HepG2 (cell line): ENCODE measurements around the gene ASPRV1. TPM values are rescaled to one million over a fixed set of nuclear protein-coding genes. Genes with fewer than 3 reads are reported as not detected.
A peak's percentile ranks its signal among the peaks of the same experiment; 100 is the strongest.

Source experiments
- ZNF18 ChIP-seq: sonication (generic); formaldehyde crosslinking; IDR thresholded peaks from 2 replicates; pipeline ENCODE4 v1.8.0; 2022; ENCODE audit warnings: mild to moderate bottlenecking, missing genetic modification reagents; ENCODE audit not compliant: insufficient replicate concordance
- polyA plus RNA-seq, 8 experiments: library from polyadenylated mRNA; depleted of rRNA in 3 of 8; stranded (reverse) in 7 of 8; unstranded in 1 of 8; fragments of >200 nt; fragmentation: Illumina TruSeq in 4 of 8; extraction: Trizol in 4 of 8; gene quantifications; 2 replicates each; pipeline versions ENCODE4 v1.2.1 to v1.2.3, GENCODE V29; 2011 to 2016; ENCODE audit warnings: low read depth in 4 of 8, missing spikeins in 1 of 8, mixed read lengths in 1 of 8; ENCODE audit not compliant: insufficient read depth in 1 of 8
- total RNA-seq, 5 experiments: library from RNA; depleted of rRNA; stranded (reverse); fragments of >200 nt; fragmentation: Illumina TruSeq; extraction: Trizol; gene quantifications; 2 replicates each; pipeline ENCODE4 v1.2.3, GENCODE V29; 2016; ENCODE audit warnings: low read depth in 1 of 5
- TF ChIP-seq, protein P1 (sequence below): sonication (generic); formaldehyde crosslinking; IDR thresholded peaks from 2 replicates; pipeline ENCODE4 v1.4.0; 2020; ENCODE audit warnings: mild to moderate bottlenecking, missing genetic modification reagents

Gene ASPRV1
- total and polyA plus RNA-seq, 2 of the 13 experiments (the other 11 are each of a cell fraction or from before 2014, with no cell fraction given), result 0.40 to 0.48 TPM

DNA sequence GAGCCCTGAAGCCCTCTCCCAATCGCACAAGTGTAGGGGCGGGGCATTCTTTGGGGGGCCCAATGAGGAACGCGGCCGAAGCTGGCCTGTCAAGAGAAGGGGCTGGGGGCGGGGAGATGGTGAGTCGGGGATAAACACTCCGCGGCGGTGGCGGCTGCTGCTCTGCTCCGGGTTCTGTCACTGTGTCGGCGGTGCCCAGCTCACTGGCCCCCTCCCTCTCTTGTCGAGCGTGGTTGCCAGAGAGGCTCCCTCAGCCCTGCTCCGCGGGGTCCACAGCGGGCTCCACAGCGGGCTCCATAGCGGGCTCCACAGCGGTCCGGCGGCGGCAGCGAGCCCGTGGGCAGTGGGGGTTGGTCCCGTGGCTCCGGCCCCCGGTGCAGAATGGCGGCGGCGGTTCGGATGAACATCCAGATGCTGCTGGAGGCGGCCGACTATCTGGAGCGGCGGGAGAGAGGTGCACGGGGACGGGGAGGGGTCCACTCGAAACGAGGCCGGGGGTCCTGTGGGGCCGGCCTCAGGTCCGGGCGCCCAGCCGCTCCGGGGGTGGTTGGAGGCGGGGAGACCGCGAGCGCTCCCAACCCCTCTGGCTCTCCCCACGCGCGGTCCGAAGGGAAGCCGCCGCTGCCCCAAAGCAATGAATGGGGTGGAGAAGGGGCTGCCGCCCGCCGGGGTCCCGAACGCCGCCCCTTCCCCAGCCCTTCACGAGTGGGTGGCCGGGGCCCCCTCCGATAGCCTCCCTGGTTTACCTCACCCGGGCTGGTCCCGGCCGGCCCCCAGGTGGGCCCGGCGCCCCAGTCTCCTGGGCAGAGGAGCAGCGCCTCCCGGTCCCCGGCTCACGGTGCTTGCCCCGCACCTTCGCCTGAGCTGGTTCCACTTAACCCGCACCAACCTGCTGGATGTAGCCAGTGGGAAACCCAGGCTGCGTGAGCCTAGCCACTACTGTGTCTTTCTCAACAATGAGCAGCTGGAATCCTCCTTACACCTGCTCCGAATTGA lies 46.2 kb downstream of the ASPRV1 start, which contains the start of gene MXD1 (continued):
- TF ChIP-seq, protein P1, sequence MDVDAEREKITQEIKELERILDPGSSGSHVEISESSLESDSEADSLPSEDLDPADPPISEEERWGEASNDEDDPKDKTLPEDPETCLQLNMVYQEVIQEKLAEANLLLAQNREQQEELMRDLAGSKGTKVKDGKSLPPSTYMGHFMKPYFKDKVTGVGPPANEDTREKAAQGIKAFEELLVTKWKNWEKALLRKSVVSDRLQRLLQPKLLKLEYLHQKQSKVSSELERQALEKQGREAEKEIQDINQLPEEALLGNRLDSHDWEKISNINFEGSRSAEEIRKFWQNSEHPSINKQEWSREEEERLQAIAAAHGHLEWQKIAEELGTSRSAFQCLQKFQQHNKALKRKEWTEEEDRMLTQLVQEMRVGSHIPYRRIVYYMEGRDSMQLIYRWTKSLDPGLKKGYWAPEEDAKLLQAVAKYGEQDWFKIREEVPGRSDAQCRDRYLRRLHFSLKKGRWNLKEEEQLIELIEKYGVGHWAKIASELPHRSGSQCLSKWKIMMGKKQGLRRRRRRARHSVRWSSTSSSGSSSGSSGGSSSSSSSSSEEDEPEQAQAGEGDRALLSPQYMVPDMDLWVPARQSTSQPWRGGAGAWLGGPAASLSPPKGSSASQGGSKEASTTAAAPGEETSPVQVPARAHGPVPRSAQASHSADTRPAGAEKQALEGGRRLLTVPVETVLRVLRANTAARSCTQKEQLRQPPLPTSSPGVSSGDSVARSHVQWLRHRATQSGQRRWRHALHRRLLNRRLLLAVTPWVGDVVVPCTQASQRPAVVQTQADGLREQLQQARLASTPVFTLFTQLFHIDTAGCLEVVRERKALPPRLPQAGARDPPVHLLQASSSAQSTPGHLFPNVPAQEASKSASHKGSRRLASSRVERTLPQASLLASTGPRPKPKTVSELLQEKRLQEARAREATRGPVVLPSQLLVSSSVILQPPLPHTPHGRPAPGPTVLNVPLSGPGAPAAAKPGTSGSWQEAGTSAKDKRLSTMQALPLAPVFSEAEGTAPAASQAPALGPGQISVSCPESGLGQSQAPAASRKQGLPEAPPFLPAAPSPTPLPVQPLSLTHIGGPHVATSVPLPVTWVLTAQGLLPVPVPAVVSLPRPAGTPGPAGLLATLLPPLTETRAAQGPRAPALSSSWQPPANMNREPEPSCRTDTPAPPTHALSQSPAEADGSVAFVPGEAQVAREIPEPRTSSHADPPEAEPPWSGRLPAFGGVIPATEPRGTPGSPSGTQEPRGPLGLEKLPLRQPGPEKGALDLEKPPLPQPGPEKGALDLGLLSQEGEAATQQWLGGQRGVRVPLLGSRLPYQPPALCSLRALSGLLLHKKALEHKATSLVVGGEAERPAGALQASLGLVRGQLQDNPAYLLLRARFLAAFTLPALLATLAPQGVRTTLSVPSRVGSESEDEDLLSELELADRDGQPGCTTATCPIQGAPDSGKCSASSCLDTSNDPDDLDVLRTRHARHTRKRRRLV (CRISPR knock-in tag), result no peak
- TF ChIP-seq ZNF18 (CRISPR knock-in tag), result peak; percentile 23
